Testis (tissue), 3 donors: ENCODE data around the gene ALDOB. TPM values are rescaled to one million over a fixed set of nuclear protein-coding genes. Genes with fewer than 3 reads are reported as not detected.

Experiments
- DNase-seq: peaks from one replicate; pipeline ENCODE4 v3.0.0-alpha.2; 2019
- H3K27ac ChIP-seq, 2 donors: fragments of 200-600 bp; sonication (generic); one replicate each; pipeline ENCODE4 v1.5.1; 2019
- H3K27me3 ChIP-seq: fragments of 200-600 bp; sonication (generic); one replicate; pipeline ENCODE4 v1.5.1; 2019
- H3K36me3 ChIP-seq: fragments of 200-600 bp; sonication (generic); one replicate; pipeline ENCODE4 v1.5.1; 2017; ENCODE audit warnings: low read depth; ENCODE audit errors: missing control alignments
- H3K4me1 ChIP-seq: fragments of 200-600 bp; sonication (generic); one replicate; pipeline ENCODE4 v1.5.1; 2019
- H3K4me3 ChIP-seq, 2 donors: fragments of 200-600 bp; sonication (generic); one replicate each; pipeline ENCODE4 v1.5.1; 2017 to 2019
- H3K9me3 ChIP-seq: fragments of 200-600 bp; sonication (generic); one replicate; pipeline ENCODE4 v1.5.1; 2017
- POLR2A ChIP-seq: fragments of 450-650 bp; IDR thresholded peaks from one replicate; pipeline ENCODE4 v1.6.1; 2017; ENCODE audit warnings: antibody characterized with exemption, mild to moderate bottlenecking, moderate library complexity
- WGBS, 2 donors: methylation state at CpG; one replicate each; pipeline ENCODE4 v1.1.5; 2018; 5-methylcytosine and 5-hydroxymethylcytosine counted together
- intact Hi-C: fragments of 100-400 bp; cut with DNase I; formaldehyde crosslinking; loops from one replicate; pipeline ENCODE4 v1.15.1; 2023; ENCODE audit warnings: low total_unique reads
- polyA plus RNA-seq: library from polyadenylated mRNA; stranded (reverse); fragments of 350-450 nt; fragmentation: Illumina TruSeq; extraction: RNeasy Lipid Tissue Mini Kit (QIAGEN cat#74804); gene quantifications from one replicate; pipeline ENCODE4 v1.2.3, GENCODE V29; 2014; ENCODE audit warnings: low read depth, low replicate concordance; ENCODE audit not compliant: insufficient read depth
- total RNA-seq, 2 donors: library from RNA; depleted of rRNA; stranded (reverse); fragments of >200 nt; gene quantifications; one replicate each; pipeline ENCODE4 v1.2.3, GENCODE V29; 2016
- TF ChIP-seq, protein P1 (sequence below), 3 experiments: fragments of 450-650 bp in 2 of 3; fragments of 200-600 bp in 1 of 3; sonication (generic) in 1 of 3; IDR thresholded peaks; one replicate each; pipeline ENCODE4 v1.5.1; 2016 to 2019; ENCODE audit warnings: antibody characterized with exemption in 3 of 3, mild to moderate bottlenecking in 2 of 3, moderate library complexity in 1 of 3

Gene ALDOB
- total and polyA plus RNA-seq, 3 donors from 2014 or later, result 0.79 to 1.9 TPM; not detected in 1

DNA sequence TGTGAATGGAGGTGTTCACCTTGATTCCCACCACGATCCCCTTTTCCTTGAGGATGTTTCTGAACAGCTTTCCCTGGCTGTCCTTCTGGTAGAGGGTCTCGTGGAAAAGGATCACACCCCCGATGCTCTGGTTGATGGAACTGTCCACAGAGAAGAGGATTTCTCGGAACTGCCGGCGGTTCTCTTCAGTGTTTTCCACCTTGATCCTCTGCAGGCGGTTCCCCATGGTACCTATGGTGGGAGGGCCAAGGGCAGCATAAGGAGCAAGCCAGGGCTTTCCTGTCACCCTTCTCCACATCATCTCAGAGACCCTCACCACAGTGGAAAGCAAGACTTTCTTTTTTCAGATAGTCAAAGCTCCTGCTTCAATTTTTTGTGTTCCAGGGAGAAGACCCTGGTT, 5.8 kb downstream of the ALDOB start:
- Histone ChIP-seq H3K4me3 (no peak overlapping the region), H3K36me3 (no peaks in the 10 kb centered on the region), H3K4me1 (no peaks in the 10 kb centered on the region), H3K27me3 (no peaks in the 10 kb centered on the region), H3K27ac (no peak overlapping the region), H3K9me3 (no peaks in the 10 kb centered on the region)
- intact Hi-C loops, result no loop called here
- TF ChIP-seq POLR2A, result no peak
- TF ChIP-seq, protein P1, sequence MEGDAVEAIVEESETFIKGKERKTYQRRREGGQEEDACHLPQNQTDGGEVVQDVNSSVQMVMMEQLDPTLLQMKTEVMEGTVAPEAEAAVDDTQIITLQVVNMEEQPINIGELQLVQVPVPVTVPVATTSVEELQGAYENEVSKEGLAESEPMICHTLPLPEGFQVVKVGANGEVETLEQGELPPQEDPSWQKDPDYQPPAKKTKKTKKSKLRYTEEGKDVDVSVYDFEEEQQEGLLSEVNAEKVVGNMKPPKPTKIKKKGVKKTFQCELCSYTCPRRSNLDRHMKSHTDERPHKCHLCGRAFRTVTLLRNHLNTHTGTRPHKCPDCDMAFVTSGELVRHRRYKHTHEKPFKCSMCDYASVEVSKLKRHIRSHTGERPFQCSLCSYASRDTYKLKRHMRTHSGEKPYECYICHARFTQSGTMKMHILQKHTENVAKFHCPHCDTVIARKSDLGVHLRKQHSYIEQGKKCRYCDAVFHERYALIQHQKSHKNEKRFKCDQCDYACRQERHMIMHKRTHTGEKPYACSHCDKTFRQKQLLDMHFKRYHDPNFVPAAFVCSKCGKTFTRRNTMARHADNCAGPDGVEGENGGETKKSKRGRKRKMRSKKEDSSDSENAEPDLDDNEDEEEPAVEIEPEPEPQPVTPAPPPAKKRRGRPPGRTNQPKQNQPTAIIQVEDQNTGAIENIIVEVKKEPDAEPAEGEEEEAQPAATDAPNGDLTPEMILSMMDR (IDR thresholded peaks at IDR 0.05), result no peak
- DNase-seq, result no peak
- 88 to 90% methylated on average over 7 of the region's 7 CpGs for WGBS, 2 donors

GRCh38 chr9:101428909-101429308, 6.7 kb downstream of the ALDOB start:
- Histone ChIP-seq H3K4me1 (no peaks in the 10 kb centered on the region), H3K27me3 (no peaks in the 10 kb centered on the region), H3K9me3 (no peaks in the 10 kb centered on the region), H3K36me3 (no peaks in the 10 kb centered on the region), H3K27ac (no peak overlapping the region), H3K4me3 (no peak overlapping the region)
- intact Hi-C loops, result no loop called here
- TF ChIP-seq, protein P1 (IDR thresholded peaks at IDR 0.05), result no peak
- no peak for TF ChIP-seq POLR2A
- no peak for DNase-seq
- 47 to 64% methylated on average over 3 of the region's 3 CpGs for WGBS, 2 donors

GRCh38 chr9:101427957-101428655, 7.5 kb downstream of the ALDOB start:
- no peak for TF ChIP-seq POLR2A
- TF ChIP-seq, protein P1 (IDR thresholded peaks at IDR 0.05), result no peak
- Histone ChIP-seq H3K9me3 (no peaks in the 10 kb centered on the region), H3K27me3 (no peaks in the 10 kb centered on the region), H3K4me1 (no peaks in the 10 kb centered on the region), H3K4me3 (no peak overlapping the region), H3K36me3 (no peaks in the 10 kb centered on the region), H3K27ac (no peak overlapping the region)
- intact Hi-C loops, result no loop called here
- no peak for DNase-seq
- WGBS, 2 donors, result 89 to 96% methylated on average over 3 of the region's 3 CpGs

- 90 to 95% methylated on average over 7 to 8 of the region's 8 CpGs for WGBS, 2 donors
- H3K27me3 ChIP-seq, result no peaks in the 10 kb centered on the region
- TF ChIP-seq, protein P1 (IDR thresholded peaks at IDR 0.05), result no peak
- TF ChIP-seq POLR2A, result no peak
- no peaks in the 10 kb centered on the region for H3K9me3 ChIP-seq
- H3K36me3 ChIP-seq, result no peaks in the 10 kb centered on the region
- no peak overlapping the region for H3K4me3 ChIP-seq
- intact Hi-C loops, result no loop called here
- DNase-seq, result no peak
- H3K27ac ChIP-seq, result no peak overlapping the region
- no peaks in the 10 kb centered on the region for H3K4me1 ChIP-seq
These were observed 8.2 kb downstream of the ALDOB start for GRCh38 chr9:101427358-101427757.

DNA sequence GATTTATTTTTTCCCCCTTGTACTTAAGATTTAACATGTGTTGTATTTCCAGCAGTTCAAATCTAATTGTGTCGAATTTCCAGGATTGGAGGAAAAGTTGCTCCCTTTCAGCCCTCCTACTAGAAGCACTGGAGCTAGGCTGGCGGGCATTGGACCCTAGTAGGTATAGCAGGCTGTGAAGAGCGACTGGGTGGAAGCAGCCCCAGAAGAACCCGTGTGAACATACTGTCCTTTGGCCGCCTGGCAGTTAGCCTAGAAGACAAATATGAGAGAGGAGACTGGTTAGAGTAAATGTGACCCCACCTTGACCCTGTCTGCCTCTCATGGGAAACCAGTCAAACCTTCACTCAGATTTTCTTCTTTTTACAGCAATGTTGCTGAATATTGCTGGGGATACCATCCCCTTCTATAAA, 13.9 kb downstream of the ALDOB start:
- intact Hi-C loops, result no loop called here
- H3K27ac ChIP-seq, result no peak overlapping the region
- 52 to 66% methylated on average over 5 of the region's 5 CpGs for WGBS, 2 donors
- no peaks in the 10 kb centered on the region for H3K27me3 ChIP-seq
- peaks cover 7% of the 10 kb centered on the region for H3K4me1 ChIP-seq
- TF ChIP-seq, protein P1 (IDR thresholded peaks at IDR 0.05), result no peak
- no peak for TF ChIP-seq POLR2A
- H3K9me3 ChIP-seq, result no peaks in the 10 kb centered on the region
- H3K36me3 ChIP-seq, result no peaks in the 10 kb centered on the region
- peak; percentile 62 for DNase-seq
- no peak overlapping the region for H3K4me3 ChIP-seq
